Islet precursor cell (in vitro differentiated cells): Measurements from ENCODE around the gene SERPINB6.
"Not testable (repeated sequence)": the region's sequence is repeated elsewhere in the genome, so short reads cannot be mapped to it uniquely, and the experiment has no call there.

Experiments used
- DNase-seq: peaks from one replicate; pipeline ENCODE4 v3.0.0-alpha.2; 2018

Gene SERPINB6

DNA sequence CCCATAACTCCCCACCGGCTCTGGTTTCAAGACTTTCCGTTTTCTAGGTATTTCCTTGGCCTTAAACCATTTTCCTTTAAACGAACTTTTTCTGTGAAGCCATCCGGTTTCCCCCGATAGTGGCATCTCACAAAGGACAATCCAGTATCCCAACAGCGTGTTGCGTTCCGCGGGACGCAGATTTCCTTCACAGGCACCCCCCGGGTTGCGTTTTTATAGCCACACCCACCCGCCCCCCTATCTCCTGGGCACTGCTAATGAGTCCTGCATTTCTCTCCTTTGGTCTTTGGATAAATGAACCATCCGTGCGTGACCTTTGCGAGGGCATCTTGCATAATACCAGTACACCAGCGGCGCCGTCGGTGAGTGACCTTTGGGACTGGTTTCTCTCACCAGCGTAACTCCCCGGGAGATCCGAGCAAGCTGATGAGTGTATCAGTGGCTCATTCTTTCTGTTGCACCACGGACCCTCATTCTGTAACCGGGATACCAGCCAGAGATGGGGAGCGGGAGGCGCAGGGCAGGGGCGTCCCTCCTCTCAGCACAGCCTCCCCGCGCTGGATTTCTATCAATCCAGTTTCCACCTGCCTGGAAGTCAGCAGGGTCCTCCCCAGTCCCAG is 27.7 kb upstream of the SERPINB6 start:
- DNase-seq, result no peak

DNA sequence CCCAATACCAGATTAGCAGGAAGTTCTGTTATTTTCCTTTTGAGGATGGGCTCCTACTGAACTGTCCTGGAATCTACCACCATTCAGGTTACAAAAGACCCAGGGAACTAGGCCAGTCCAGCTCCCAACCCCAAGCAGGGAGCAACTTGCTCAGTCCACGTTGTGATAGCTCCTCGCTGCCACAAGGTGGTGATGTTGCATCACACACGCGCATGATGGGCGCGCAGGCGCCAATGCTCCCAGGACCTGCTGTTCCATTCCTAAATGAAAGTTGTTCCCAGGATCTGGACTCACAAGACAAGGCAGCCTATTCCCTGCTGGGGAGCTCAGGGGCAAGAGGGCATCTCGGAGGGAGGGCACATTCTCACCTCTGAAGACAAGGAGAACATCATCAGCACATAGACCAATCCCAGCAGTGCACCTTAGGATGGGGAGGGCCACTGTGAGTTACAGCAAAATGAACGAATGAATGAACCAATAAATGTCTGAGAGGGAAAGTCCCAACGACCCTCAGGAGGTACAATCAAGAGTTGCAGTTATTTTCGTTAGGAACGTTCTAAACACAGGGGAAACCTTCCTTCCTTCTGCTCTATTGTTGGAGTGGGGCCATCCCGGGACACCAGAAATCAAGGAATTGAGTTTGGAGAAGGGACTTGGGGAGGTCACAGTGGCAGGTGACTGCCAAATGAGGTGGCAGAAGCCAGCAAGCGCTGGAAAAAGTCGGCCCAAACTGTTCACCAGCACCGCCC is 27.1 kb upstream of the SERPINB6 start:
- not testable (repeated sequence) for DNase-seq

GRCh38 chr6:2993755-2994317 is 22.5 kb upstream of the SERPINB6 start:
- no peak for DNase-seq

- DNase-seq, result no peak
Observed at GRCh38 chr6:2992330-2992979, 21.1 kb upstream of the SERPINB6 start.

GRCh38 chr6:2990932-2991506 is 19.7 kb upstream of the SERPINB6 start:
- no peak for DNase-seq

DNA sequence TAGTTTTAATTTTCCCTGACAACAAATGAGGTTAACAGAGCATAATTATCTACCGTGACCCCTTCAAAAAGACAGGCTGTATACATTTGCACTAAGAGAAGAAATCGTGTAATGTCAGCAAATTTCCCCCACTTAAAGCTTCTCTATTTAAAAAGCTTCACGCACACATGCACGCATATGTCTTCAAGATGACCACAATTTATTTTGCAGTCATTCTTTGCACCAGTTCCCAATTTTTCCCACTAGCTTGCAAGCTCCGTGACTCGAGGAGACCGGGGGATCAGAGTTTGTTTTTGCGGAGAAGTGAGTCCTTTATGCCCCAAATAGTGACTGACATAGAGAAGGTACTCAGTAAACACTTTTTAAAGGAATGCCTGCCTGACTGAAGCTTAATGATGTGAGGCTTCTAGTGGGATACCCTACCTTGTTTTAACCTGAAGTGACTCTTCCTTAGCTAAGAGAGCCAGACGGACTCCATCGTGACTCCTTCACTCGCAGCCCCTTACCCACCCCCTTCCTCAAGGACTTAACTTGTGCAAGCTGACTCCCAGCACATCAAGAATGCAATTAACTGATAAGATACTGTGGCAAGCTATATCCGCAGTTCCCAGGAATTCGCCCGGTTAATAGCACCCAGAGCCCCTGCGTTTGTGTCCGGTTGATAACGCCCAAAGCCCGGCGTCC is 19.0 kb upstream of the SERPINB6 start:
- DNase-seq, result peak; percentile 76

DNA sequence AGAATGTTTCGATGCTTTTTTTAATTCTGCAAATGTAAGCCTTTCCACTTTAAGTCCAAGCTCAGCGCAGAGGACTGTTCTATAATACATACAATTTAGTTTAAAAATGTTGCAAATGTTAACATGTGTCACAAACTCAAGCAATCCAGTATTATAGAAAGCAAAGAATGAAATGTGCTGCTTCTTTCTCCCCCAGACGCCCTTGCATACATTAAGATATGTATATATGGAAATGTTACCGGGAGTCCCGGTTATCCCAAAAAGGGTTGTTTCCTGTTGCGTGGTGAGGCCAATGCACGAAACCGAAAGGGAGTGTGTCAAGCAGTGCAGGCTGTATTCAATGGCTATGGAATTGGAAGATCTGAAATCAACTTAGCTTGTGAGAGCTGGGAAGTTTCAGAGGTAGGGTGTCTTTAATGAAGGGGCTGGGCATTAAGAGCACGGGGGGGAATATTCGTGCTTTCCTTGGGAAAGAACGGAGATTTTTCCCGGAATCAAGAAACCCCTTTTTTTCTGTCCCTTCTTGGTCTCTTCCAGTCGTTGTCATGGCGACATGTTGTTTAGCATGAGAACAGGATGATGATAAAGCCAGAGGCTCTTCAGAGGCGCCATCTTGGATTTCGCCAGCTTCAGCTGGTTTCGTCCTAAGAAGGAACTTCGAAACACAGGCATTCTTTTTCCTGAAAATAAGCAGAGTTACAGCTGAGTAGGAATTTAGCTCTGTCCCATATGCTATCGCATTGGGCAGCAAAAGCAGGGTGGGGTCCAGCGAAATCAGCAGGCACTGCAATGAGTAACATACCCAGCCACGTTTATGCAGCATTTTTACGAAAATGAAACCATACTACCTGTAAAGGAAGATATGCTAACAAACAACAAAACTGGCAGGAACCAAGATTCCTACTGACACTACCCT is 18.2 kb upstream of the SERPINB6 start:
- peak; percentile 91 for DNase-seq

- peak; percentile 99 for DNase-seq
Observed at GRCh38 chr6:2988426-2989331, 17.3 kb upstream of the SERPINB6 start.

GRCh38 chr6:2988094-2988425 is 16.7 kb upstream of the SERPINB6 start:
- DNase-seq, result no peak

- no peak for DNase-seq
Observed at GRCh38 chr6:2986722-2987221, 15.4 kb upstream of the SERPINB6 start.

DNA sequence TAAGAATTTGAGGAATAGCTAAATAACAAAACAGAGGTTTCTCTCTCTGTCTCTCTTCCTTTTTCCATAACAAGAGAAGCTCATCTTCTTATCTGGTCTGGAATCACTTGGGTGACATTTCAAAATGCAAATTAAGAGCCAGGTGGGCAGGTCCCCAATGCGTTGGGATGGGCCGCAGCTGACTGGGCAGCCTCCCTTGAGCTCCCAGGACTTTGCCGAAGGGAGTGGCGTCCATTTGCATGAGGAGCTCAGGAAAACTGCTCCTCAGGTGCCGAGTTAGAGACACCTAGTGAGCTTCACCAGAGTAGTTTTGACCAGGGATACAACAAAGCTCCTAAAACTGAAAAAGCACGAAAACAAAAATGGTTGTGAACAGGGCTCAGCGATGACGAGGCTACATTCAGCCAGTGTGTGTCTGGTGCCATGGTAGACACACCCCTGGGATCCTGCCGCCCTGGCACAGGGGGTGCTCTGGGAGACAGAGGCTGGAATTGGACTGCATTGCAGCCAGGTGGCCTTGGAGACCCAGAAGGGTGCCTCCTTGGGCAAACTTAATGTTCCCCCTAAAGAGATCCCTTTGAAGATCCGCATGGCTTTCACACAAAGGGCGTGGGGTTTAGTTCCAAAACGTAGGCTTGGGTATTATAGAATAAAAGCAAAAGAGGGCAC is 13.5 kb upstream of the SERPINB6 start:
- no peak for DNase-seq

GRCh38 chr6:2982426-2983117 is 11.2 kb upstream of the SERPINB6 start:
- no peak for DNase-seq

DNA sequence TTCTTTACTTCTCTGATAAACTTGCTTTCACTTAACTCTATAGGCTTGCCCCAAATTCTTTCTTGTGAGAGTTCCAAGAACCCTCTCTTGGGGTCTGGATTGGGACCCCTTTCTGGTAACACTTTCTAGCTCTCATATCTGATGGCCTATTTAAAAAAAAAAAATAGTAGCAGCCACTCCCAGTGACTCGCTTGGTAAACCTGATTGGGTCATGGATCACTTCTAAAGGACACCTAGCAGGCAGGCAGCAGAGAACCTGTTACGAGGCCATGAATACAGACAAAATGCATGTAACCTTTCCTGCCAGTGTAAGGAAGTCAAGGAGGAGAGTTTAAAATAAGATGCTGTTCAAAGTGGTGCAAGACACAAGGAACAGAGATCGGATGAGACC is 9.1 kb upstream of the SERPINB6 start:
- no peak for DNase-seq

DNA sequence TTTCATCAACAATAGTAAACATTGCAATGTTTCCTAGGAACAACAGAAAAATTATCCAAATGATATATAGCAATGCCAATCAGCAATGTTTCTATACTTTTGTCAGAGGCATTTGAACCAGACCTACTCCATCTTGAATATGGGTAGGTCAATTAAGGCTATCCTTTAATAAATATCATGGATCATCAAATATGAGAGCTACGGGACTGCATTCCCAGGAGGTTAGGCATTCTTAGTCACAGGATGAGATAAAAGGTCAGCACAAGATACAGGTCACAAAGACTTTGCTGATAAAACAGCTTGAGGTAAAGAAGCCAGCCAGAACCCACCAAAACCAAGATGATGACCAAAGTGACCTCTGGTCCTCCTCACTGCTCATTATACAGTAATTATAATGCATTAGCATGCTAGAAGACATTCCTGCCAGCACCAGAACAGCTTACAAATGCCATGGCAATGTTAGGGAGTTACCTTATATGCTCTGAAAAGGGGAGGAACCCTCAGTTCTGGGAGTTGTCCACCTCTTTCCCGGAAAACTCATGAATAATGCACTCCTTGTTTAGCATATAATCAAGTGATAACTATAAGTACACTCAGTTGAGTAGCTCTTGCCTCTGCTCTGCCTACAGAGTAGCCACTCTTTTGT is 8.6 kb upstream of the SERPINB6 start:
- no peak for DNase-seq

DNA sequence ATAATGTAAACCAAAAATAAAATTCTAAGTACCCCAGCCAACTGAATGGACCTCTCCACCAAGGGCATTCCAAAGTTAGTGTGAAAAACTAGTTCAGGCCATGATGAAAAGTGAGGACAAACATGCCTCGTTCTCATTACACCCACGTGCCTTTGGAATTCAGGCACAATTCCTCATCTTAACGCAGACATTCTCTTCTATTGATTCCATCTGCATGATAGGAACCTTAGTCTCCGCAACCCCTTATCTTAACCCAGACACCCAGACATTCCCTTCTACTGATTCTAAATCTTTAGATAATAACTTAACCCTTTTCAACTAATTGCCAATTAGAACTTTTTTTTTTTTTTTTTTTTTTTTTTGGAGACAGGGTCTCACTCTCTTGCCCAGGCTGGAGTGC is 7.6 kb upstream of the SERPINB6 start:
- no peak for DNase-seq

DNA sequence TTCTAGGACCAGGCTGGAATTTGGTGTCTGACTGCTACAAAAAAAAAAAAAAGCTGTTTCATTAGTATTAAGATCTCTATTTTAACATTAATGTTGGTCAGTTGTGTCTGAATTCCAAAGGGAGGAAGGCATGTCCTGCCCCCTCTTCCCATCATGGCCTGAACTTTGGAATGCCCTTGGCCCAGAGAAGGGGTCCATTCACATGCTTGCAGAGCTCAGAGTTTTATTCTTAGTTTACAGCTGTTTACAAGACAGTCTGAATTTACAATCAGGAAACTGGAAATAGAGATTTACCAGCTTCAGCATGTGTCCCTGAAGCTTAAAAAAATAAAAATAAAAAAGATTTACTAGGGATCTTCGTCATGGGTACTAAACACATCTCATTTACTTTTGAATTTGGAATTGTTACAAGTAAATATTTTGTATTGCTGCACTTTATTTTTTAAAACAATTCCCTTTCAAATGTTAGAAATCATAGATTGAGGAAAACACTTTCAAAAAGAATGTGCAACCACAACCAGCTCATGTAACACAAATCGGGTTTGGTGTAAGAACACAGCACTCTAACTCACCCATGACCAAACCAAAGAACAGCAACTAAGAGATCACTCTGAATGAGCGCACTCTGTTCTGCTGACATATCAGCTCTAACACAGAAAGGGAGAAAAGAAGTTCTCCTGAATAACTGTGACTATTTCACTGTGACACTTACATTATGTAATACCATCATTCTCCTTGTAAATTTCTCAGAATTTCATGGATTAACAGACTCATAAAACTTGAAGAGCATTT is 6.6 kb upstream of the SERPINB6 start:
- DNase-seq, result no peak

- no peak for DNase-seq
Observed at GRCh38 chr6:2977290-2977689, 5.9 kb upstream of the SERPINB6 start.

DNA sequence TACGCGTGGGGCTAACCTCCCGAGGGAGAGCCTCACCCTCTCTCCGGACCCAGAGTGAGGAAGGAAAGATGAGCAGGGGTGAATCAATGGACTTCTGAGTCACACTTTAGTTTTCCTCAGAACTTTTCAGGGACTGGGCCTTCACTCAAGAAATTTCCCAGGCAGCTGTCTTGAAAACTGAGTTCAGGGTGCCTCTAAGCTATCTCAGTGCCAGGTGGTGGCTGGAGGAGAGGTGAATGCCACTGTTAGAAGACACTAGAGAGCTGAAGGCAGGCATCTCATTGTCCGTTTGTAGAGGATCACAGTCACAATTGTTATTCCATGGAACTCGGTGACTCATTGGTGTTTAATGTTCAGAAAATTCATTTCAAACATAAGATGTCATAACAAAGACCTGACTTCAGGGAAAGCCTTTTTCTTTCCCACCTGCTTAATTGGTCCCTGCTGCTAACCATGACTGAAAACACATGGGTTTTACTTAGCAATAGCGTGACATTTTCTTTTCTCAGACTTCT is 5.3 kb upstream of the SERPINB6 start:
- DNase-seq, result no peak
